Liver (tissue), 3 donors: ENCODE measurements around the gene CIZ1.

ENCODE experiments used
- EGR1 ChIP-seq, 2 donors: IDR thresholded peaks; 2 replicates each; pipeline ENCODE4 v1.6.1; 2016 to 2018; ENCODE audit warnings: antibody characterized with exemption in 2 of 2, low read depth in 2 of 2
- GABPA ChIP-seq, 2 donors: IDR thresholded peaks in 1 of 2; conservative IDR thresholded peaks in 1 of 2; 2 replicates each; pipeline ENCODE4 v1.6.1; 2016; ENCODE audit warnings: antibody characterized with exemption in 2 of 2, mild to moderate bottlenecking in 1 of 2, moderate library complexity in 1 of 2
- HNF4A ChIP-seq, 2 donors: conservative IDR thresholded peaks; 2 replicates each; pipeline ENCODE4 v1.6.1; 2016; ENCODE audit warnings: antibody characterized with exemption in 2 of 2, mild to moderate bottlenecking in 2 of 2
- RAD21 ChIP-seq, 2 donors: IDR thresholded peaks; 2 replicates each; pipeline ENCODE4 v1.6.1; 2016; ENCODE audit warnings: antibody characterized with exemption in 2 of 2, mild to moderate bottlenecking in 2 of 2
- YY1 ChIP-seq: IDR thresholded peaks from 2 replicates; pipeline ENCODE4 v1.6.1; 2016; ENCODE audit warnings: antibody characterized with exemption, mild to moderate bottlenecking
- TF ChIP-seq, protein P1 (sequence below): IDR thresholded peaks from 2 replicates; pipeline ENCODE4 v1.6.1; 2016; ENCODE audit warnings: antibody characterized with exemption
- TF ChIP-seq, protein P2 (sequence below): fragments of 150-350 bp; IDR thresholded peaks from 2 replicates; pipeline ENCODE4 v1.5.1; 2017; ENCODE audit warnings: improper control_type of control experiment, low read depth, low read length; ENCODE audit not compliant: missing input control
- TF ChIP-seq, protein P3 (sequence below): IDR thresholded peaks from 2 replicates; pipeline ENCODE4 v1.6.1; 2016; ENCODE audit warnings: antibody characterized with exemption, mild to moderate bottlenecking
- donor health status: healthy.
- donor health status: healthy.

DNA sequence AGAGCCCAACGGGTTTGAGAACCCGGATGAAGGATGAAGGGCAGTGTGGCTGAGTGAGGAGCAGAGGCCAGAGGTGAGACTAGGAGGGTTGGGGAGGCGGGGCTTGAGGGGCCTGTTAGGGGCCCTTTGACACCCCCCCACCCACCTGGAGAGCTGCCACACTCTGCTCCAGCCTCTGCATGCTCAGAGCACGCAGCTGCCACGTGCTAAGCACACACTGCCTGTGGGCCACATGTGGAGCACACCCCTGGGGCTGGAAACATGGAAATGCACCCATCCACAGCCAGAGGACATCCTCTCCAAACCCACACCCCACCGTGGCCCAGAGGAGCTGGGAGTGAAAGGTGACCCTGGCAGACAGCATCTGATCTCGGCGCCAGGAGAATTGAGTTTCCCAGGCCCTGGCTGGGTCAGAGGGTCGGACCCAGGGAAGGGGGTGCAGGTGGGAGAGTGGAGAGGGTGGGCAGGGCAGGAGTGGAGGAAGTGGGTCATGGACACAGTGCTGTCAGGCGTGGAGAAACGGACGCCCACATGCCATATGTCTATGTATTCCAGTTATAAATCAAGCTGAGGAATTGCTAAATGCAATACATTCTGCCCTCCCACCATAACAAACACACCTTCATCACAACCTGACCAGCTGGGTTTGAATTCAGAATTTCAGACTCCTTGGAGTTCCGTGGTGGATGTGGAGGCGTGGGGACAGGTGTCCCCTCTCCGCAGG, 17.7 kb upstream of the CIZ1 start:
- TF ChIP-seq, protein P1, sequence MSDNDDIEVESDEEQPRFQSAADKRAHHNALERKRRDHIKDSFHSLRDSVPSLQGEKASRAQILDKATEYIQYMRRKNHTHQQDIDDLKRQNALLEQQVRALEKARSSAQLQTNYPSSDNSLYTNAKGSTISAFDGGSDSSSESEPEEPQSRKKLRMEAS, result no peak
- TF ChIP-seq, protein P2, sequence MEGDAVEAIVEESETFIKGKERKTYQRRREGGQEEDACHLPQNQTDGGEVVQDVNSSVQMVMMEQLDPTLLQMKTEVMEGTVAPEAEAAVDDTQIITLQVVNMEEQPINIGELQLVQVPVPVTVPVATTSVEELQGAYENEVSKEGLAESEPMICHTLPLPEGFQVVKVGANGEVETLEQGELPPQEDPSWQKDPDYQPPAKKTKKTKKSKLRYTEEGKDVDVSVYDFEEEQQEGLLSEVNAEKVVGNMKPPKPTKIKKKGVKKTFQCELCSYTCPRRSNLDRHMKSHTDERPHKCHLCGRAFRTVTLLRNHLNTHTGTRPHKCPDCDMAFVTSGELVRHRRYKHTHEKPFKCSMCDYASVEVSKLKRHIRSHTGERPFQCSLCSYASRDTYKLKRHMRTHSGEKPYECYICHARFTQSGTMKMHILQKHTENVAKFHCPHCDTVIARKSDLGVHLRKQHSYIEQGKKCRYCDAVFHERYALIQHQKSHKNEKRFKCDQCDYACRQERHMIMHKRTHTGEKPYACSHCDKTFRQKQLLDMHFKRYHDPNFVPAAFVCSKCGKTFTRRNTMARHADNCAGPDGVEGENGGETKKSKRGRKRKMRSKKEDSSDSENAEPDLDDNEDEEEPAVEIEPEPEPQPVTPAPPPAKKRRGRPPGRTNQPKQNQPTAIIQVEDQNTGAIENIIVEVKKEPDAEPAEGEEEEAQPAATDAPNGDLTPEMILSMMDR, result no peak
- TF ChIP-seq EGR1 (IDR thresholded peaks at IDR 0.05; ENCODE audit: low read depth in 2 of 2) (no peak), YY1 (no peak), RAD21 (IDR thresholded peaks at IDR 0.05) (no peak), HNF4A (conservative IDR thresholded peaks at IDR 0.05) (no peak), GABPA (IDR thresholded peaks at IDR 0.05 in 1 of 2, conservative IDR thresholded peaks at IDR 0.05 in 1 of 2) (no peak)
- TF ChIP-seq, protein P3, sequence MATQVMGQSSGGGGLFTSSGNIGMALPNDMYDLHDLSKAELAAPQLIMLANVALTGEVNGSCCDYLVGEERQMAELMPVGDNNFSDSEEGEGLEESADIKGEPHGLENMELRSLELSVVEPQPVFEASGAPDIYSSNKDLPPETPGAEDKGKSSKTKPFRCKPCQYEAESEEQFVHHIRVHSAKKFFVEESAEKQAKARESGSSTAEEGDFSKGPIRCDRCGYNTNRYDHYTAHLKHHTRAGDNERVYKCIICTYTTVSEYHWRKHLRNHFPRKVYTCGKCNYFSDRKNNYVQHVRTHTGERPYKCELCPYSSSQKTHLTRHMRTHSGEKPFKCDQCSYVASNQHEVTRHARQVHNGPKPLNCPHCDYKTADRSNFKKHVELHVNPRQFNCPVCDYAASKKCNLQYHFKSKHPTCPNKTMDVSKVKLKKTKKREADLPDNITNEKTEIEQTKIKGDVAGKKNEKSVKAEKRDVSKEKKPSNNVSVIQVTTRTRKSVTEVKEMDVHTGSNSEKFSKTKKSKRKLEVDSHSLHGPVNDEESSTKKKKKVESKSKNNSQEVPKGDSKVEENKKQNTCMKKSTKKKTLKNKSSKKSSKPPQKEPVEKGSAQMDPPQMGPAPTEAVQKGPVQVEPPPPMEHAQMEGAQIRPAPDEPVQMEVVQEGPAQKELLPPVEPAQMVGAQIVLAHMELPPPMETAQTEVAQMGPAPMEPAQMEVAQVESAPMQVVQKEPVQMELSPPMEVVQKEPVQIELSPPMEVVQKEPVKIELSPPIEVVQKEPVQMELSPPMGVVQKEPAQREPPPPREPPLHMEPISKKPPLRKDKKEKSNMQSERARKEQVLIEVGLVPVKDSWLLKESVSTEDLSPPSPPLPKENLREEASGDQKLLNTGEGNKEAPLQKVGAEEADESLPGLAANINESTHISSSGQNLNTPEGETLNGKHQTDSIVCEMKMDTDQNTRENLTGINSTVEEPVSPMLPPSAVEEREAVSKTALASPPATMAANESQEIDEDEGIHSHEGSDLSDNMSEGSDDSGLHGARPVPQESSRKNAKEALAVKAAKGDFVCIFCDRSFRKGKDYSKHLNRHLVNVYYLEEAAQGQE, result no peak
